GM12864 (cell line): Measurements from ENCODE around the gene NPC2.

Experiments
- DNase-seq: peaks from one replicate; pipeline ENCODE4 v3.0.0-alpha.2; 2011; ENCODE audit warnings: low read depth
- H3K4me3 ChIP-seq: 2 replicates; pipeline ENCODE4 v1.5.1; 2011; ENCODE audit warnings: mild to moderate bottlenecking, low read depth, low read length, control low read depth
- CTCF ChIP-seq: IDR thresholded peaks from 2 replicates; pipeline ENCODE4 v1.5.1; 2011; ENCODE audit warnings: low read depth, mild to moderate bottlenecking, moderate library complexity, low read length, control low read depth, inconsistent platforms; ENCODE audit errors: missing control alignments

NPC2 gene

GRCh38 chr14:74441113-74441512 lies 52.0 kb downstream of the NPC2 start:
- no peak for TF ChIP-seq CTCF
- DNase-seq: no peak
- H3K4me3 ChIP-seq: no peak overlapping the region

- no peak for DNase-seq
- no peak for TF ChIP-seq CTCF
- H3K4me3 ChIP-seq: no peak overlapping the region
Observed at GRCh38 chr14:74438351-74438915, 54.7 kb downstream of the NPC2 start.

- H3K4me3 ChIP-seq: no peak overlapping the region
- DNase-seq: no peak
- TF ChIP-seq CTCF: no peak
Observed at GRCh38 chr14:74437496-74438053, 55.5 kb downstream of the NPC2 start.

GRCh38 chr14:74434294-74434693 lies 58.8 kb downstream of the NPC2 start:
- no peak for DNase-seq
- TF ChIP-seq CTCF: no peak
- H3K4me3 ChIP-seq: no peak overlapping the region

GRCh38 chr14:74429991-74430390 lies 63.1 kb downstream of the NPC2 start:
- no peak for DNase-seq
- H3K4me3 ChIP-seq: no peak overlapping the region
- TF ChIP-seq CTCF: no peak
